Neural progenitor cell (in vitro differentiated cells): ENCODE data around the gene CXorf58.

ENCODE experiments used
- CTCF ChIP-seq: fragments of 200-600 bp; sonication (generic); IDR thresholded peaks from 2 replicates; pipeline ENCODE4 v1.5.1; 2017; ENCODE audit warnings: antibody characterized with exemption, mild to moderate bottlenecking
- EZH2 ChIP-seq: fragments of 200-600 bp; sonication (generic); IDR thresholded peaks from 2 replicates; pipeline ENCODE4 v1.6.1; 2017; ENCODE audit warnings: antibody characterized with exemption, mild to moderate bottlenecking, moderate library complexity
- EZH2phosphoT487 ChIP-seq: fragments of 200-600 bp; sonication (generic); IDR thresholded peaks from 2 replicates; pipeline ENCODE4 v1.6.1; 2017; ENCODE audit warnings: antibody characterized with exemption

GRCh38 chrX:23901805-23902204 lies 6.0 kb upstream of the CXorf58 start:
- TF ChIP-seq EZH2 (no peak), CTCF (peak; percentile 54), EZH2phosphoT487 (no peak)
